SK-N-SH (cell line): ENCODE data around the gene ZPR1. TPM values are rescaled to one million over a fixed set of nuclear protein-coding genes. Genes with fewer than 3 reads are reported as not detected.
"Not testable (repeated sequence)": the region's sequence is repeated elsewhere in the genome, so short reads cannot be mapped to it uniquely, and the experiment has no call there.

Experiments used
- CTCF ChIA-PET: fragments of 300-600, 350-600 bp; formaldehyde crosslinking; extraction: SDS; loops from one replicate; lab custom pipeline; 2021; lab: Yijun Ruan, JAX
- POLR2A ChIA-PET: fragments of 350-600 bp; sonication (Branson Sonifier 250); formaldehyde crosslinking; extraction: SDS; loops from one replicate; lab custom pipeline; 2020; ENCODE audit warnings: antibody characterized with exemption, inconsistent platforms; lab: Yijun Ruan, JAX
- DNase-seq: peaks from one replicate; pipeline ENCODE4 v3.0.0; 2012
- H2AFZ ChIP-seq: fragments of 200-600 bp; sonication (generic); 2 replicates; pipeline ENCODE4 v1.8.1; 2016; ENCODE audit warnings: antibody characterized with exemption, mild to moderate bottlenecking, low read depth
- H3F3A ChIP-seq: fragments of 200-600 bp; sonication (generic); replicated peaks from 2 replicates; pipeline ENCODE3; 2016; ENCODE audit warnings: antibody characterized with exemption, mild to moderate bottlenecking; ENCODE audit not compliant: insufficient read depth
- H3K27ac ChIP-seq, 2 experiments: fragments of 200-500 bp in 1 of 2; fragments of 200-600 bp in 1 of 2; sonication (Bioruptor generic) in 1 of 2; sonication (generic), shearing (Covaris generic) in 1 of 2; 2 replicates each; pipeline versions ENCODE4 v1.5.1 to v1.6.1; 2014 to 2016; ENCODE audit warnings: low read depth in 2 of 2, inconsistent platforms in 1 of 2, low read length in 1 of 2, mild to moderate bottlenecking in 1 of 2, mixed read lengths in 1 of 2
- H3K27me3 ChIP-seq: fragments of 200-600 bp; sonication (generic), shearing (Covaris generic); 2 replicates; pipeline ENCODE4 v1.6.1; 2016; ENCODE audit warnings: mixed run types; ENCODE audit not compliant: insufficient read depth
- H3K36me3 ChIP-seq, 2 experiments: fragments of 200-500 bp in 1 of 2; fragments of 200-600 bp in 1 of 2; sonication (Bioruptor generic) in 1 of 2; sonication (generic) in 1 of 2; replicated peaks in 1 of 2; 2 replicates each; pipeline versions ENCODE3 to v1.5.1; 2014 to 2016; ENCODE audit warnings: low read length in 1 of 2, mild to moderate bottlenecking in 1 of 2; ENCODE audit not compliant: insufficient read depth in 2 of 2, control insufficient read depth in 1 of 2
- H3K4me1 ChIP-seq, 2 experiments: fragments of 200-500 bp in 1 of 2; fragments of 200-600 bp in 1 of 2; sonication (Bioruptor generic) in 1 of 2; sonication (generic), shearing (Covaris generic) in 1 of 2; 2 replicates each; pipeline versions ENCODE4 v1.5.1 to v1.6.1; 2014 to 2016; ENCODE audit warnings: low read depth in 1 of 2, low read length in 1 of 2, mixed run types in 1 of 2; ENCODE audit not compliant: insufficient read depth in 2 of 2, control insufficient read depth in 1 of 2
- H3K4me2 ChIP-seq: fragments of 200-600 bp; sonication (generic), shearing (Covaris generic); 2 replicates; pipeline ENCODE4 v1.6.1; 2017; ENCODE audit warnings: mixed run types
- H3K4me3 ChIP-seq, 2 experiments: fragments of 200-500 bp in 1 of 2; fragments of 200-600 bp in 1 of 2; sonication (Bioruptor generic) in 1 of 2; sonication (generic), shearing (Covaris generic) in 1 of 2; 2 replicates each; pipeline versions ENCODE4 v1.5.1 to v1.8.1; 2014 to 2016; ENCODE audit warnings: low read depth in 2 of 2, inconsistent platforms in 1 of 2, low read length in 1 of 2, mild to moderate bottlenecking in 1 of 2, mixed read lengths in 1 of 2, moderate library complexity in 1 of 2
- H3K79me2 ChIP-seq: fragments of 200-600 bp; sonication (generic); 2 replicates; pipeline ENCODE4 v1.8.1; 2017; ENCODE audit warnings: mild to moderate bottlenecking; ENCODE audit not compliant: insufficient read depth
- H3K9ac ChIP-seq: fragments of 200-600 bp; sonication (generic); 2 replicates; pipeline ENCODE4 v1.6.1; 2017; ENCODE audit warnings: mixed run types
- H3K9me2 ChIP-seq: fragments of 200-600 bp; sonication (generic); 2 replicates; pipeline ENCODE4 v1.6.1; 2017; ENCODE audit warnings: mixed run types
- H3K9me3 ChIP-seq: fragments of 200-600 bp; sonication (generic); 2 replicates; pipeline ENCODE4 v1.6.1; 2017; ENCODE audit warnings: mixed run types, mild to moderate bottlenecking, moderate library complexity
- H4K20me1 ChIP-seq: fragments of 200-600 bp; sonication (generic); 2 replicates; pipeline ENCODE4 v1.6.1; 2017; ENCODE audit warnings: mild to moderate bottlenecking, mixed run types; ENCODE audit not compliant: insufficient read depth
- ELF1 ChIP-seq: IDR thresholded peaks from 2 replicates; pipeline ENCODE4 v1.4.0; 2012
- NFIC ChIP-seq: IDR thresholded peaks from 2 replicates; pipeline ENCODE4 v1.4.0; 2012; ENCODE audit warnings: borderline replicate concordance
- NRF1 ChIP-seq: IDR thresholded peaks from 2 replicates; pipeline ENCODE4 v1.6.1; 2012; ENCODE audit warnings: low read depth, mild to moderate bottlenecking, low read length
- RAD21 ChIP-seq: IDR thresholded peaks from 2 replicates; pipeline ENCODE4 v1.6.1; 2012; ENCODE audit warnings: mild to moderate bottlenecking, low read length
- RFX5 ChIP-seq: IDR thresholded peaks from 2 replicates; pipeline ENCODE4 v1.6.1; 2012; ENCODE audit warnings: mild to moderate bottlenecking, improper control_type of control experiment, low read length
- SMC3 ChIP-seq: IDR thresholded peaks from 2 replicates; pipeline ENCODE4 v1.6.1; 2012; ENCODE audit warnings: low read depth, low read length, improper control_type of control experiment
- TAF1 ChIP-seq: IDR thresholded peaks from 2 replicates; pipeline ENCODE4 v1.6.1; 2012; ENCODE audit warnings: low read depth, mild to moderate bottlenecking, low read length, moderate library complexity, borderline replicate concordance
- WGBS: methylation state at CpG from one replicate; pipeline ENCODE4 v1.1.6; 2017; ENCODE audit warnings: low lambda C conversion rate; 5-methylcytosine and 5-hydroxymethylcytosine counted together
- polyA plus RNA-seq, 3 experiments: library from polyadenylated mRNA; depleted of rRNA; stranded (reverse); fragments of >200 nt; gene quantifications; 2 replicates each; pipeline ENCODE4 v1.2.3, GENCODE V29; 2012
- TF ChIP-seq, protein P1 (sequence below): IDR thresholded peaks from 2 replicates; pipeline ENCODE4; 2012
- TF ChIP-seq, protein P2 (sequence below): IDR thresholded peaks from 2 replicates; pipeline ENCODE4 v1.4.0; 2012; ENCODE audit warnings: low read depth, borderline replicate concordance
- TF ChIP-seq, protein P3 (sequence below): IDR thresholded peaks from 2 replicates; pipeline ENCODE4 v1.4.0; 2012; ENCODE audit warnings: low read depth, borderline replicate concordance
- TF ChIP-seq, protein P4 (sequence below): fragments of 200-600 bp; sonication (generic); IDR thresholded peaks from 2 replicates; pipeline ENCODE4 v1.6.1; 2017; ENCODE audit warnings: antibody characterized with exemption, mild to moderate bottlenecking, moderate library complexity

Gene ZPR1
- polyA plus RNA-seq, 1 of the 3 experiments (the other 2 are of a cell fraction) = 52.4 TPM

DNA sequence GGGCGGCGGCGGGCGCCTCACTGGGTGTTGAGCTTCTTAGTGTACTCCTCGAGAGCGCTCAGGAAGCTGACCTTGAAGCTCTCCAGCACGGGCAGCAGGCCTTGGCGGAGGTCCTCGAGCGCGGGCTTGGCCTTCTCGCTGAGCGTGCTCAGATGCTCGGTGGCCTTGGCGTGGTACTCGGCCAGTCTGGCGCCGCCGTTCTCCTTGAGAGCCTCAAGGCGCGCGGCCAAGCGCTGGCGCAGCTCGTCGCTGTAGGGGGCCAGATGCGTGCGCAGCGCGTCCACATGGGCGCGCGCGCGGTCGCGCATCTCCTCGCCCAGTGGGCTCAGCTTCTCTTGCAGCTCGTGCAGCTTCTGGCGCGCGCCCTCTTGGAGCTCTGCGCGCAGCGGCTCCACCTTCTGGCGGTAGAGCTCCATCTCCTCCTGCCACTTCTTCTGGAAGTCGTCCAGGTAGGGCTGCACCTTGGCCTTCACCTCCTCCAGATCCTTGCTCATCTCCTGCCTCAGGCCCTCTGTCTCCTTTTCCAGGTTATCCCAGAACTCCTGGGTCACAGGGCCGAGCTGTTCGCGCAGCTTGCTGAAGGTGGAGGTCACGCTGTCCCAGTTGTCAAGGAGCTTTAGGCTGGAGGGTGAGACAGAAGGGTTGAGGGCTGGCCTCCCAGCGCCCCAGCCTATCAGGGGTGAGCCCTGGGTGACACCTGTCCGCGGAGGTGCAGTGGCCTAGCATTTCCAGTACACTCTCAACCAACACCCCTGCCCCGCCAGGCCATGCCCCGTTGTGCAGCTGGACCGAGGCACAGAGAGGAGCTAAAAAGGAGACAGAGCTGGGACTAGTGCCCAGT lies 48.2 kb upstream of the ZPR1 start (continued):
- TF ChIP-seq NFIC (peak; percentile 63), SMC3 (peak; percentile 59), RFX5 (no peak), NRF1 (peak; percentile 50), TAF1 (no peak), RAD21 (peak; percentile 56)
- TF ChIP-seq, protein P1, sequence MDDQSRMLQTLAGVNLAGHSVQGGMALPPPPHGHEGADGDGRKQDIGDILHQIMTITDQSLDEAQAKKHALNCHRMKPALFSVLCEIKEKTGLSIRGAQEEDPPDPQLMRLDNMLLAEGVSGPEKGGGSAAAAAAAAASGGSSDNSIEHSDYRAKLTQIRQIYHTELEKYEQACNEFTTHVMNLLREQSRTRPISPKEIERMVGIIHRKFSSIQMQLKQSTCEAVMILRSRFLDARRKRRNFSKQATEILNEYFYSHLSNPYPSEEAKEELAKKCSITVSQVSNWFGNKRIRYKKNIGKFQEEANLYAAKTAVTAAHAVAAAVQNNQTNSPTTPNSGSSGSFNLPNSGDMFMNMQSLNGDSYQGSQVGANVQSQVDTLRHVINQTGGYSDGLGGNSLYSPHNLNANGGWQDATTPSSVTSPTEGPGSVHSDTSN = no peak
- TF ChIP-seq, protein P2, sequence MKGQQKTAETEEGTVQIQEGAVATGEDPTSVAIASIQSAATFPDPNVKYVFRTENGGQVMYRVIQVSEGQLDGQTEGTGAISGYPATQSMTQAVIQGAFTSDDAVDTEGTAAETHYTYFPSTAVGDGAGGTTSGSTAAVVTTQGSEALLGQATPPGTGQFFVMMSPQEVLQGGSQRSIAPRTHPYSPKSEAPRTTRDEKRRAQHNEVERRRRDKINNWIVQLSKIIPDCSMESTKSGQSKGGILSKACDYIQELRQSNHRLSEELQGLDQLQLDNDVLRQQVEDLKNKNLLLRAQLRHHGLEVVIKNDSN = no peak
- TF ChIP-seq, protein P3, sequence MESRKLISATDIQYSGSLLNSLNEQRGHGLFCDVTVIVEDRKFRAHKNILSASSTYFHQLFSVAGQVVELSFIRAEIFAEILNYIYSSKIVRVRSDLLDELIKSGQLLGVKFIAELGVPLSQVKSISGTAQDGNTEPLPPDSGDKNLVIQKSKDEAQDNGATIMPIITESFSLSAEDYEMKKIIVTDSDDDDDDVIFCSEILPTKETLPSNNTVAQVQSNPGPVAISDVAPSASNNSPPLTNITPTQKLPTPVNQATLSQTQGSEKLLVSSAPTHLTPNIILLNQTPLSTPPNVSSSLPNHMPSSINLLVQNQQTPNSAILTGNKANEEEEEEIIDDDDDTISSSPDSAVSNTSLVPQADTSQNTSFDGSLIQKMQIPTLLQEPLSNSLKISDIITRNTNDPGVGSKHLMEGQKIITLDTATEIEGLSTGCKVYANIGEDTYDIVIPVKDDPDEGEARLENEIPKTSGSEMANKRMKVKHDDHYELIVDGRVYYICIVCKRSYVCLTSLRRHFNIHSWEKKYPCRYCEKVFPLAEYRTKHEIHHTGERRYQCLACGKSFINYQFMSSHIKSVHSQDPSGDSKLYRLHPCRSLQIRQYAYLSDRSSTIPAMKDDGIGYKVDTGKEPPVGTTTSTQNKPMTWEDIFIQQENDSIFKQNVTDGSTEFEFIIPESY = no peak

DNA sequence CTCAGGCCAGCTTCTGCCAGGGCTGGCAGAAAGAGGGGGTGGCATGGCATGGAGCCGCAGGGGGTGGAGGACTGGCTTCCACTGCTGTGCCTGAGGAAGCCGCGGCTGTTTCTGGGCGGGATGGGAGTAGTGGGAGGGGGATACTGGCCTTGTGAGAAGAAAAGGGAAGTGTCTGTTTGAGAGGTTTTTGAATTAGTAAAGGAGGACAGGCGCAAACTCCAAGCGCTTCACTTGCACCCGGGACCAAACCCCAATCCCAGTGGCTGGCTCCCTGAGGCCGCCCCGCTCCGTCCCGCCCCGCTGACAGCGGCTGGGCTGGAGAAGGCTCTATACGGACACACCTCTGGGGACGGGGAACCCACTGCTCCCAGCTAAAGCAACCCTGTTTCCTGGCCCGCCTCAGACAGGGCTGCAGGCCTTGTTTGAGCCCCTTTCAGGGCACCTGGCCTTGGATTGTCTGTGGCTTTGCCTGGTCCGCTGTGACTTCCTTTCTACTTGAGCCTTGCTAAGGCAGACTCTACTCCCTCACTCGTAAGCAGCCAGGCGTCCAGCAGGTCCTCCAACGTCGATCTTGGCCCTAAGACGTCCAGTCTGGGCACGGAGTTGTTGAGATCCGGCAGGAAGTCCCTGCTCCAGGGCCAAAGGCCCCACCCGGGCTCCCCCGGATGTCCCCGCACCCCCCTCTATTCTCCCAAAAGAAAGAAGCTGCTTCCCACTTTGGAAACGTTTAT lies 47.4 kb upstream of the ZPR1 start:
- 91% methylated on average over 22 of the region's 28 CpGs for WGBS
- no peaks in the 10 kb centered on the region for H3K79me2 ChIP-seq
- H3K27ac ChIP-seq = no peak overlapping the region
- H3K9me2 ChIP-seq = no peaks in the 10 kb centered on the region
- no peaks in the 10 kb centered on the region for H4K20me1 ChIP-seq
- peak overlapping the region; percentile 65; the same call in 1 of the 2 replicates for H2AFZ ChIP-seq
- no peaks in the 10 kb centered on the region for H3K36me3 ChIP-seq
- H3K9ac ChIP-seq = no peak overlapping the region
- CTCF ChIA-PET = interaction anchor here (0.9 to 3.1 kb wide), 20 partner anchors 10 to 309 kb away, joined by 3 to 59 read pairs (median 4); partner anchors contain the start of genes APOA4, APOA5, PAFAH1B2 and ZPR1
- no peaks in the 10 kb centered on the region for H3K27me3 ChIP-seq
- H3K9me3 ChIP-seq = no peaks in the 10 kb centered on the region
- H3K4me1 ChIP-seq = peaks cover 0 to 10% of the 10 kb centered on the region in 2 experiments; a peak in 1 of 4 replicates
- H3K4me2 ChIP-seq = no peak overlapping the region
- DNase-seq = no peak
- H3K4me3 ChIP-seq = no peak overlapping the region
- H3F3A ChIP-seq = no peaks in the 10 kb centered on the region
- TF ChIP-seq, protein P4, sequence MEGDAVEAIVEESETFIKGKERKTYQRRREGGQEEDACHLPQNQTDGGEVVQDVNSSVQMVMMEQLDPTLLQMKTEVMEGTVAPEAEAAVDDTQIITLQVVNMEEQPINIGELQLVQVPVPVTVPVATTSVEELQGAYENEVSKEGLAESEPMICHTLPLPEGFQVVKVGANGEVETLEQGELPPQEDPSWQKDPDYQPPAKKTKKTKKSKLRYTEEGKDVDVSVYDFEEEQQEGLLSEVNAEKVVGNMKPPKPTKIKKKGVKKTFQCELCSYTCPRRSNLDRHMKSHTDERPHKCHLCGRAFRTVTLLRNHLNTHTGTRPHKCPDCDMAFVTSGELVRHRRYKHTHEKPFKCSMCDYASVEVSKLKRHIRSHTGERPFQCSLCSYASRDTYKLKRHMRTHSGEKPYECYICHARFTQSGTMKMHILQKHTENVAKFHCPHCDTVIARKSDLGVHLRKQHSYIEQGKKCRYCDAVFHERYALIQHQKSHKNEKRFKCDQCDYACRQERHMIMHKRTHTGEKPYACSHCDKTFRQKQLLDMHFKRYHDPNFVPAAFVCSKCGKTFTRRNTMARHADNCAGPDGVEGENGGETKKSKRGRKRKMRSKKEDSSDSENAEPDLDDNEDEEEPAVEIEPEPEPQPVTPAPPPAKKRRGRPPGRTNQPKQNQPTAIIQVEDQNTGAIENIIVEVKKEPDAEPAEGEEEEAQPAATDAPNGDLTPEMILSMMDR = no peak
- TF ChIP-seq, protein P2 = no peak
- TF ChIP-seq ELF1 (no peak), NFIC (no peak)
- POLR2A ChIA-PET = interaction anchor here (0.9 to 1.7 kb wide), 2 partner anchors 23 to 44 kb away, joined by 3 to 9 read pairs; partner anchors contain the start of gene APOA5

DNA sequence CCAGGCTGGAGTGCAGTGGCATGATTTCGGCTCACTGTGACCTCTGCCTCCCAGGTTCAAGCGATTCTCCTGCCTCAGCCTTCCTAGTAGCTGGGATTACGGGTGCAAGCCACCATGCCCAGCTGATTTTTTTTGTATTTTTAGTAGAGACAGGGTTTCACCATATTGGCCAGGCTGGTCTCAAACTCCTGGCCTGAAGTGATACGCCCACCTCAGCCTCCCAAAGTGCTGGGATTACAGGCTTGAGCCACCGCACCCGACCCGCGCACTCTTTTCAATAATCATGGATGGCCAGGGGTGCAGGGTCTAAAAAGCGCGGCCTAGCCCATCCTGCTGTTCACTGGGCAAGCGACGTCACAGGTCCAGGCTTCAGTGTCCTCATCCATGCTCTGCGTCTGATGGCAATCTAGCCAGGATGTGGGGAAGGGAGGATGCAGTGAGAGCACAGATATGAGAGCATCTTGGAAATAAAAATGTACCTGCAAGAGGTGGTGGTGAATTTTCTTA lies 46.8 kb upstream of the ZPR1 start:
- H3K27ac ChIP-seq, POLR2A ChIA-PET, H3K36me3 ChIP-seq, H3K79me2 ChIP-seq, H4K20me1 ChIP-seq, H3K4me3 ChIP-seq, H3K4me2 ChIP-seq, H3K9ac ChIP-seq, H3K9me3 ChIP-seq, H3F3A ChIP-seq, H3K9me2 ChIP-seq, DNase-seq, H2AFZ ChIP-seq, H3K27me3 ChIP-seq: not testable (repeated sequence)
- CTCF ChIA-PET = interaction anchor here (1.3 to 2.0 kb wide), 5 partner anchors 11 to 272 kb away, joined by 3 to 7 read pairs (median 4); no protein-coding TSS in a partner anchor
- H3K4me1 ChIP-seq = peaks cover 0 to 16% of the 10 kb centered on the region in 2 experiments; a peak in 1 of 4 replicates
- WGBS = 82% methylated on average over 13 of the region's 13 CpGs
